GM21360 (cell line): Measurements from ENCODE around the gene KRT23.

Experiments used
- ATAC-seq: cut with Tn5 transposase; IDR thresholded peaks from one replicate; pipeline ENCODE4 v1.9.1; 2021; ENCODE audit warnings: mild to moderate bottlenecking, moderate library complexity; ENCODE audit not compliant: unreplicated experiment

KRT23 gene

DNA sequence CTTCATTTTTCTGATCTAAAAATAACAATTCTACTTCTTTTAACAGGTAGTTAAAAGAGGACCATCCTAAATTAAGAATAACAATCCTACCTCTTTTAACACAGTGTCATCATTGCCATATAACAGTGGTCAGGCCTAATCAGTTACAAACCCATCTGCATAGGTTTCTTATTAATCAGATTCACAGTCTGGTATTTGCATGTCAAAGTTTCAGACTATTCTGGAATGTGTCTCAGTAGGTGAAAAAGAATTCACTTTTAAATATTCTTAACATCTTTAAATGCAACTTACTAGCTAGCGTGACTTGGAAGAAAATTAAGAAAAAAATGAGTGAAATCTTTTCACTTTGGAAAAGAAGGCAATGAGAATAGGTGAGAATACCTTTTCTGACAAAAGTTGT, 63.6 kb downstream of the KRT23 start:
- ATAC-seq = no peak

DNA sequence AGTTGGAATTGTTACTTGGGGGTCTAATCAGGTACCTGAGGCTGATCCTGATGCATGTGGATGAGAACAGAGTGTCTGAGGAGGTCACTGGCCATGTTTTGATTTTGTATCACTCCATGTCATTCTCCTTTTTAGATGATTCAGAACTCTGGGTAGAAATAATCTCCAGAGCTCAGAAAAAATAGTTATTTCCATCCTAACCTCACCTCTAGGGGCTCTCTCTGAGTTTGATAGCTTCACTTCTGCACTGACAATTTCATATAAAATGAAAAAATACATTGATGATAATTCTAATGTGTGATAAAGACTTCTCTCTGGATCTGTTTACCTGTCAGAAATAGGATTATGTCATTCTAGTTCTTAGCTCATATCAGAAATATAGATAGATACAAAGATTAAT, 64.2 kb downstream of the KRT23 start:
- ATAC-seq = no peak
